ENCODE data around the gene HIVEP3.
A peak's percentile ranks its signal among the peaks of the same experiment; 100 is the strongest.
"Not testable (repeated sequence)": the region's sequence is repeated elsewhere in the genome, so short reads cannot be mapped to it uniquely, and the experiment has no call there.

The HIVEP3 gene

DNA sequence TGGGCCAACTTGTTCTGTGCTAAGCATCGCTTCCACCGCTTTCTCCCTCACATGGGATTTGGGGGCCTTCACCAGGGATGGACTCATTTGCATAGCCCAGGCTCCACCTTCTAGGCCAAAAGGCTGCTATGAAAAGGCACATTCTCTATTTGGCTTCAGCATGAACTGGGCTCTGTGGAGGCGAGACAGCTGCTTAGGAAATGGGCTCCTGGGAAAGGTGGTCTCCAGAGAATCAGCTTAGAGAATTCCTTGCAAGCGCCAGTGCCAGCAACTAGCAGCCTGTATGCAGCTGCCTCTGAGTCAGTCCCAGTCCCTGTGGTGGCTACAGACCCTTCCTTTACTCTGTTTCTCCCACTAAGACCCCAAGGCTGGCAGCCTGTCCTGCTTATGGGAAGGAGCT lies 214.5 kb downstream of the HIVEP3 start:
- DNase-seq, result peak; percentile 45

- DNase-seq, result no peak
These were observed 216.0 kb downstream of the HIVEP3 start for GRCh38 chr1:41702771-41703170.

DNA sequence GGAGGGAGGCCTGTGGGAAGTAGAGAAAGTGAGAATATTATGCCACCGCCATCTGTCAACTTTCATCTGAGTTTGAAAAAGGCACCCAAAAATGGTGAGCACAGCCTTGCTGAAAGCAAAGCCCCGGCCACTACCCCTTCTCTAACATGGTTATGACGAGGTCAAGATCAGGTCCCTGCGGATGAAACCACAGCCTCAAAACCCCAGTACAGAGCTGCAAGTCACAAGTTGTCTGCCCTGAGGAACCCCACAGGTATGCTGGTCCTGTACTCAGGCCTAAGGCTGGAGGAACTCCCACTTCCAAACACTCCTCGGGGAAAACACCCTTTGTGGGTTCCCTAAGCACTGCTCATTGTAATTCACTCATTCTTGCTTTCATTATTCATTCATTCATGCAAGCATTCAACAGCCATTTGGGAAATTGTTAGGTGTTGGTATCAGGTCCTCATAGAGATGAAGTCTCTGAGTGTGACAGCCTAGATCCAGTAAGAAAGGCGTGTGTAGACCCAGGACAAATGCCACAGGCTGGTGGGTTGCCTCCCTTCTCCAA lies 217.7 kb downstream of the HIVEP3 start:
- DNase-seq, result no peak

DNA sequence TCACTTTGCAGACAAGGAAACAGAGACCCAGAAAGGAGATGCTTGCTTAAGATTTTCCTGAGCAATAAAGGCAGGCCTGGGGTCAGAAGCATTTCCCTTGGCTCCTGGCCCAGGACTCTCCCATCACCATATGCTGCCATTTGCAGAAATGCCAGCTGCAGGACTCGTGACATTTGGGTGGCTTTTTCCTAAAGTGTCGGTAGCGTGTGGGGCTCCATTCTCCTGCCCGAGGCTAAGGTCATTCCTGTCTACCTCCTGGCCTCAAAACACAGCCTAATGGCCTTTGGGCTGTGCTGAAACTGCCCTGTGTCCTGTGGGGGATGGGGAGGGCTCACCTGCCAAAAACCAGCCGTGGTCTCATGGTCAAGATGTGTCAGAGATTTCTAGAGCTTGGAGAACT lies 218.1 kb downstream of the HIVEP3 start:
- no peak for DNase-seq

GRCh38 chr1:41699861-41700248 lies 218.9 kb downstream of the HIVEP3 start:
- no peak for DNase-seq

- DNase-seq, result no peak
These were observed 219.5 kb downstream of the HIVEP3 start for GRCh38 chr1:41698916-41699860.

- DNase-seq, result peak; percentile 58
These were observed 222.3 kb downstream of the HIVEP3 start for GRCh38 chr1:41696381-41696780.

DNA sequence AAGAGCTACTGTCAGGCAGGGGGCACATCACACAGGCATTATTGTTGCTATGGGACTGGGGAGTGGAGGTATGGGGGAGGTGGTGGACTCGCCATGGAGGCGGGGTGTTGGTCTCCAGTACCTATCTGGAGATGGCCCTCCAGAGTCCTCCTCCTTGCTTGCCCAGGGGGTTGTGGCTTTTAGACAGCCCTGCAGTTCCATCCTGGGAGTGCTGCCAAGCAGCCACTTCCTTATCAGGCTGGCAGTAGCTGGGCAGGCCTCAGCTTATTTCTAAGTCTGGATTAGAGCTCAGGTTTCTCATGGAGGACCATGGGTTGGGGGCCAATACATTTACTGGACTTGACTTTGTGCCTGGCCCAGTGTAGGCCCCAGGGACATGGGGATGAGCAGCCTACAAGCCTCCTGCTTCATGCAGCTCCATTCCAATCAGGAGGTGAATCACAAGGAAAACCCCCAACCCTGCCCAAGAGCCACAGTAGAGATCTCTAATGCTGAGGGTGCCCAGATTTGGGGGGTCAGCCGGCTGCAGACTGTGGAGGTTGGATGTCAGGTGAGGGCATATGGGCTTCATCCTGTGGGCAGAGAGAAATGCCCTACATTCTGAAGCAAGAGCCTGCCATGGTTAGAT lies 223.5 kb downstream of the HIVEP3 start:
- DNase-seq, result no peak

DNA sequence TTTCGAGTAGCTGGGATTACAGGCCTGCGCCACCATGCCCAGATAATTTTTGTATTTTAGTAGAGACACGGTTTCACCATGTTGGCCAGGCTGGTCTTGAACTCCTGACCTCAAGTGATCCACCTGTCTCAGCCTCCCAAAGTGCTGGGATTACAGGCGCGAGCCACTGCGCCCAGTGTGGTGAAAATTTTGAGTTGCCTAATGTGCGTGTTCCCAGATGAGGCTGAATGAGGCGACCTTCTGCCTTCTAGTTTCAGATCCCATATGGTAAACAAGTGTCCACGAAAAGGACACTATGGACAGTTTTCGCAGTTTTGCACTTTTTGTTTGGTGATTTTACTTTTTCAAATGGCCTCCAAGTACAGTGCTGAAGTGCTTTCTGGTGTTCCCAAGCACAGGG lies 226.8 kb downstream of the HIVEP3 start:
- DNase-seq, result not testable (repeated sequence)

DNA sequence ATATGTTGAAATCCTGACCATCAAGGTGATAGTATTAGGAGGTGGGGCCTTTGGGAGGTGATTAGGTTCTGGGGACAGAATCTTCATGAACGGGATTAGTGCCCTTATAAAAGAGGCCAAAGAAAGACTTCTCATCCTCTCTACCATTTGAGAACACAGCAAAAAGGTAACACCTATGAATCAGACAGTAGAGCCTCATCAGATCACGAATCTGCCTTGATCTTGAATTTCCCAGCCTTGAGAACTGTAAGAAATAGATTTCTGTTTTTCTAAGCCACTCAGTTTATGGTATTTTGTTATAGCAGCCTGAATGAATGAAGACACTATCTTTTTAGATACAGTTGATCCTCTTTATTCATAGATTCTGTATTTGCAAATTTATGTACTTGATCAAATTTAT lies 227.3 kb downstream of the HIVEP3 start:
- DNase-seq, result no peak

GRCh38 chr1:41690331-41690730 lies 228.4 kb downstream of the HIVEP3 start:
- DNase-seq, result no peak

DNA sequence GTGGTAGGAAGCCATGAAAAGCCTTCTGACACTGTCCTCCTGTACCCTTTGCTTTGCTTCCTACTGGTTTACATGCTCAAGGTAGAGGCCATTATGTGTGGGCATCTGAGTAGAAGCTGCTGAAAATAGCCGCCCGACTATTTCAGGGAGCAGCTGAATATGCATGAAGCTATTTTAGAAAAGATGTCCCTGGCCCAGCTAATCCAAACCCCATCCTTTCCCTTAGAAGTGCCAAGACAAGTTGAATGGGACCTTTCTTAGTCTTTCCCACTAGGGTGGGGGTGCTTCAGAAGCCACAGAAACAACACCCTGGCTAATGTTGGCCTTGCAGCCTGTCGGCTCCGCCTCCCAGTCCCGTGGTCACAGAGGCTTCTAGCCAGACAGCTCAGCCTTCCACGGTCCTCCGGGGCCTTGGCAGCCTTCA lies 229.2 kb downstream of the HIVEP3 start:
- DNase-seq, result no peak

- DNase-seq, result no peak
These were observed 229.6 kb downstream of the HIVEP3 start for GRCh38 chr1:41689139-41689538.

DNA sequence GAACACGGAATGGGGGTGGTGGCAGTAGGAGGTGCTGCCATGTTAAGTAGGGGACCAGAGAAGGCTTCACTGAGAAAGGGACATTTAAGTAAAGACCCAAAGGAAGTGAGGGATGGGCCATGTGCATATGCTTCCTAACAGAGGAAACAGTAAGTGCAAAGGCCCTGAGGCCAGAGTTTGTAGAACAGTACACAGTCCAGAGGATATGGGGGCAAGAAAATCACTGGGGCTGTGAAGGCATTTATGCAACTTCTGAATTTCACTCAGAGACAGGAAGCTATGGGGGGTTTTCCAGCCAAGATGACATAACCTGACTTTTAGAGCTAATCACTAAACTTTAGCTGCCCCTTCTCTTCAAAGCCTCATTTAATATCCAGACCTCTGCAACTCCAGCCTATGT lies 231.7 kb downstream of the HIVEP3 start:
- DNase-seq, result no peak

DNA sequence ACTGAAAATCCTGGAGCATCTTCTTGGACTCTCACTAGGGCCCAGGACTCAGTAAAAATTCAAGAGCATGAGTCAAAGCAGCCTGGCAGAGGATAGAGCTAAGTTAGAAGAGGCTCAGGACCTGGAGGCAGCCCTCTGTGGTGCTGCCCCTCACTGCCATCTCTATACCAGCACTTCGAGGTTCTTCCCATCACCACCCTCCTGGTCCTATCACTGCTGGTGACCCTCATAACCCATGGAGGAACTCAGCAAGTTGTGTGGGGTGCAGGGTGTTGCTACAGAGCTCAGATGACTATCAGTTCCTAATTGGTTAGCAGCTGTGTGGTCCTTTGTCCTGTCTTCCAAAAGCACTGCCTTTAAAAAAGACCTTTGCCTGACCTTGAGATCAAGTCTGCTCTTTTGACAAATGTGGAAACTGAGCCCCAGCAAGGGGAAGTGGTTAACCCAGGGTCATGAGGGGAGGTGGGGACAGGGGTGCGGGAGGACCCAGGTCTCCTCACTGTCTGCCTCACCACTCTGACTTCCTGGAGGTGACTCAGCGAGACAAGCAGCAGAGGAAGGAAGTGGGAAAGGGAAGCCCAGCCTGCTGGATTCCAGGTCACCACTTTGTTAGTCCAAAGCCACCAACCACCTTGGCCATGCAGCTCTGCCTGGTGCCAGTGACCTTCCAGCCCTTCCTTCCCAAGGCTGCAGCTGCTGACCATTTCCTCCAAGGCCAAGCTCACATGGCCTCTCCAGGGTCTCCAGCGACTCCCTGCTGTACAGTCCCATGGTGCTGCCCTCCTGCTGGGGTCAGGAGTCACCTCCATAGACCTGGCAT lies 234.8 kb downstream of the HIVEP3 start:
- no peak for DNase-seq

GRCh38 chr1:41682845-41683625 lies 235.7 kb downstream of the HIVEP3 start:
- DNase-seq, result no peak

DNA sequence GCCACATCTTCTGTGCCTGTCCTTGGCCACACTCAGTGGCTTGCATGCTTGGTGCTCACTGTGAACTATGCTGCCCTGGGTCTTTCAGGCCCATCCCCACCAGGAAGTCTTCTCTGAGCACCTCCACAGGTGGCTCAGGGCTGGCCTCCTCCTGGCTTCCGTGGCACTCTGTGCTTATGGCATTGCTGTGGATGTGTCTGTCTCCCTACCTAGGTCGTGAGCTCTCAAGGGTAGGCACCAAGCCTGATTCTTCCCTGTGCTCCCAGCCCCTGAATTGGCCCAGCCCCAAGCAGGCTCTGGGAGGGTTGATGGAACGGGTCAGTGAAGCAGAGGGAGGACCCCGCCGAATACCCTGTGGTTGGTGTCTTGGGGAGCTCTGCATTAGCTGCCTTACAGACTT lies 236.6 kb downstream of the HIVEP3 start:
- no peak for DNase-seq

GRCh38 chr1:41681331-41682098 lies 237.2 kb downstream of the HIVEP3 start:
- no peak for DNase-seq

DNA sequence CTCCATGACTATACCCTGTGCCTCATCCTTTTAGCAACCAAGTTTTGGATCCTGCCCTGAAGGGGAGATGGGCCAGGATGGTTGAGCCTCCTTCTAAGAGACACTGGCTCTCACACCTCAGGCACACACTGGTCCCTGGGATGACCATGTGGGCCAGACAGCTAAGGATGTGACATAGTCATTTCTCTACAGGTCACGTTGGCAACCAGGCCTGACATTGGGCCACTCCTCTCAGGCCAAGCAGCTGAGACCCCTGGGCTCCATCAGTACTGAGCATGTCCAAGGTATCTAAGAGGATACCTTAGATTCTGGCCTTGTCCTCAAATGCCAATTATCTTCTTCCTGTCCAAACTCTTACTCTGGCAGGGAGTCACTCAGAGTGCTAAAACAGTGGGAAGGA lies 238.7 kb downstream of the HIVEP3 start:
- DNase-seq, result no peak

DNA sequence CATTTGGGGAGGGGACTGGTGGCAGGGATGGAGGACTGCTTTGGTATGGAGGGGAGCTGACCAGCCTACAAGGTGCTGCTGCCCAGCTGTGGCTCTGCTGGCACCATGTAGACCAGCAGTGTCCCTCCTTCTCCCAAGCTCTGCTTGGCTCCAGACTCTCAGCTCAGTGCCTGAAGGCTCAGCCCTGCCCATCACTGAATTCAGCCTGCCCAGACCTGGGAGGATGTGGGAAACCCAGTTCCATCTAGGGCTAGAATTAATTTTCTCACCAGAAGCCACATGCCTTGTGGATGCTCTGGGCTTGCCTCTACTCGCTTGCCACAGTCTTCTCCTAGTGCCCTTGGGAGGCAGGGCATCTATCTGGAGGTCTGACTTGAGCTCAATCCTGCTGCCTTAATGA lies 239.2 kb downstream of the HIVEP3 start:
- DNase-seq, result no peak

DNA sequence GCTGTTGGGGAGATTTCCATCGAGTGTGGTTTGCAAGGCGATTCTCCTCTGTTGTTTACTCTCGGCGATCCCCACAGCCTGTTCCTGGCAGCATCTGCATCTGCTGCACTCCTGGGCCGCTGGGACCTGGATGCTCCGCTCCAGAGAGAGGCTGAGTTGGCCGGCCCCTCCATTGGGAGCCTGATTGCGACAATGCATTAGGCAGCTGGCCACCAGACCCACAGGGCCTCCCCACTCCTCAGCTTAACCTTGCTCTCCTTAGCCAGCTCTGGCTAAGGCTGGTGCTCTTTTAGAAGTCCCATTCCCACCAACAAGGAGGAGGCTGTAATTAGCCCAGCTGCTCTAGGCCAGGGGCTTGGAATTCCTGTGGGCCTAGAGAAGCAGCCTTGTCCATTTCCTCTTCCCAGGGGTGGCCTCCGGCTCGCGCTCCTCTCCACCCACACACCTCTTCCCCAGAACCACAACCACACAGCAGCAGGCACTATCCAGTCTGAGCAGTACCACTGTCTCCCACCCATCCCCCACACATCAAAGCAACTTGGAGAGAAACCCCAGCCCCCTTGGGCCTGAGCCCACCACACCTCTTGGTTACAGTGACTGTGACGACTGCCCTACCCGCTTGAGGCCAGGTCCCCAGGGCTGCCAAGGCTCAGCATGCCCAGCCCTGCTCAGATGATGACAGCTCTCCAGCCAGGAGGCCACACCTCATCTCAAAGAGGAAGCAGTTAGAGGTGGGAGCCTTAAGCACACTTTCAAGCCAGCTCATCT lies 240.4 kb downstream of the HIVEP3 start:
- DNase-seq, result peak; percentile 80
